Effector memory CD8-positive, alpha-beta T cell (primary cell): ENCODE measurements around the gene ATP2B3.

ENCODE experiments used
- ATAC-seq: fragments of 150-1000 bp; cut with Tn5 transposase; replicated peaks from 2 replicates; pipeline ENCODE4 v1.10.0; 2021; ENCODE audit warnings: mild to moderate bottlenecking, moderate library complexity
- DNase-seq, 3 experiments: peaks; one replicate each; pipeline ENCODE4 v3.0.0; 2021
- H3K27ac Mint-ChIP-seq, 2 donors: one replicate each; pipeline ENCODE4 v1.8.0; 2022; ENCODE audit warnings: mild to moderate bottlenecking in 2 of 2, mixed read lengths in 2 of 2, moderate library complexity in 2 of 2
- H3K27me3 Mint-ChIP-seq, 2 donors: one replicate each; pipeline ENCODE4 v1.8.0; 2022; ENCODE audit warnings: mixed read lengths in 2 of 2
- H3K36me3 Mint-ChIP-seq: one replicate; pipeline ENCODE4 v1.8.0; 2022; ENCODE audit warnings: mild to moderate bottlenecking, moderate library complexity, mixed read lengths; ENCODE audit not compliant: insufficient read depth
- H3K4me1 Mint-ChIP-seq, 2 donors: one replicate each; pipeline ENCODE4 v1.8.0; 2022; ENCODE audit warnings: low read depth in 2 of 2, mixed read lengths in 2 of 2
- H3K4me3 Mint-ChIP-seq, 2 donors: one replicate each; pipeline ENCODE4 v1.8.0; 2022; ENCODE audit warnings: mild to moderate bottlenecking in 2 of 2, mixed read lengths in 2 of 2, moderate library complexity in 2 of 2
- H3K9me3 Mint-ChIP-seq, 2 donors: one replicate each; pipeline ENCODE4 v1.8.0; 2022; ENCODE audit warnings: mixed read lengths in 2 of 2
- total RNA-seq, 9 experiments: gene quantifications; one replicate each; lab custom pipeline; 2026; lab: John Stamatoyannopoulos, UW

ATP2B3 gene
- total RNA-seq: 0 reads per million in 9 experiments

DNA sequence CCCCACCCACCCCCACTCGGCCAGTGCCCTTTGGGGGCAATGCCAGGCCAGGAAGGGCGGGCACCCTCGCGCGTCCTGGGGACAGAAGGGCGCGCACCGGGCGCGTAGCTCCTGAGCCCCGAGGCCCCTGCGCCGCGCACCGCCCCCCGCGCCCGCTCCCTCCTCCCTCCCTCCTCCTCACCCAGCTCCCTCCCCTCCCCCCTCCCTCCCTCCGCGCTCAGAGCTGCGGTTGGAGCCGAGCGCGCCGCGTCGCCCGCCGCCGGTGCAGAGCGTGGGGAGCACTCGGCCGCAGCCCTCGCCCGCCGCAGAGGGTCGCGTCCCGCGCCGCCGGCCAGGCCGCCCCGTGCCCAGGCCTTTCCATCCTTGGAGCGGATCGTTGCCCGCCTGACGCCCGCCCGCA is at the start of gene ATP2B3:
Gene ATP2B3, plus strand, starts transcription at position 220 of the 400 bp plus-strand sequence. CDS start 18,606 bp downstream, outside the sequence.
- Mint-ChIP-seq H3K9me3 (no peaks in the 10 kb centered on the region), H3K4me3 (no peak within 1 kb of the TSS), H3K27ac (no peak within 1 kb of the TSS), H3K27me3 (peaks cover 22 to 52% of the 10 kb centered on the region in 2 donors), H3K36me3 (no peaks in the 10 kb centered on the region), H3K4me1 (peaks cover 4 to 5% of the 10 kb centered on the region in 2 donors)
- DNase-seq (no peak), ATAC-seq (no peak)

GRCh38 chrX:153468008-153468580 is 49.3 kb upstream of the ATP2B3 start:
- ATAC-seq (no peak), DNase-seq (no peak)
- Mint-ChIP-seq H3K4me3 (no peak overlapping the region), H3K27me3 (no peaks in the 10 kb centered on the region), H3K9me3 (no peaks in the 10 kb centered on the region), H3K4me1 (peaks cover 7% of the 10 kb centered on the region in 2 donors), H3K36me3 (peaks cover 3% of the 10 kb centered on the region), H3K27ac (no peak overlapping the region)

GRCh38 chrX:153469811-153470410 is 47.5 kb upstream of the ATP2B3 start:
- peak overlapping the region in 1 of 2 donors; percentile 32 for H3K27ac Mint-ChIP-seq
- H3K36me3 Mint-ChIP-seq: peaks cover 3% of the 10 kb centered on the region
- H3K27me3 Mint-ChIP-seq: no peaks in the 10 kb centered on the region
- peaks cover 9 to 10% of the 10 kb centered on the region in 2 donors for H3K4me1 Mint-ChIP-seq
- no peaks in the 10 kb centered on the region for H3K9me3 Mint-ChIP-seq
- peak in 2 of 3 experiments; percentile 5 to 26 for DNase-seq
- H3K4me3 Mint-ChIP-seq: peak overlapping the region; percentile 75
- peak; percentile 39 for ATAC-seq

GRCh38 chrX:153470411-153471363 is 46.8 kb upstream of the ATP2B3 start, which contains the start of gene HAUS7:
TSS of gene HAUS7 (minus strand) at chrX:153470576. CDS start at chrX:153470557, 19 bp downstream.
- ATAC-seq: peak; percentile 82
- peak within 1 kb of the TSS; percentile 75 for H3K4me3 Mint-ChIP-seq

GRCh38 chrX:153471663-153472280 is 45.7 kb upstream of the ATP2B3 start:
- peak overlapping the region in 1 of 2 donors; percentile 27 for H3K4me3 Mint-ChIP-seq
- H3K27ac Mint-ChIP-seq: no peak overlapping the region

More at GRCh38 chrX:153470411-153471363, 46.8 kb upstream of the ATP2B3 start, which contains the start of gene HAUS7:
- Mint-ChIP-seq H3K9me3 (no peaks in the 10 kb centered on the region), H3K27ac (peak within 1 kb of the TSS in 1 of 2 donors; percentile 32), H3K4me1 (peaks cover 9 to 10% of the 10 kb centered on the region in 2 donors), H3K36me3 (peaks cover 3% of the 10 kb centered on the region), H3K27me3 (no peaks in the 10 kb centered on the region)
- DNase-seq: peak; percentile 76 to 81 (median 80)

GRCh38 chrX:153473126-153473525 is 44.3 kb upstream of the ATP2B3 start:
- H3K27me3 Mint-ChIP-seq: no peaks in the 10 kb centered on the region
- H3K36me3 Mint-ChIP-seq: no peaks in the 10 kb centered on the region
- no peaks in the 10 kb centered on the region for H3K9me3 Mint-ChIP-seq
- H3K4me3 Mint-ChIP-seq: peak overlapping the region in 1 of 2 donors; percentile 67
- no peak overlapping the region for H3K27ac Mint-ChIP-seq
- ATAC-seq (no peak), DNase-seq (no peak)
- H3K4me1 Mint-ChIP-seq: peaks cover 3 to 5% of the 10 kb centered on the region in 2 donors

More at GRCh38 chrX:153471663-153472280, 45.7 kb upstream of the ATP2B3 start:
- Mint-ChIP-seq H3K27me3 (no peaks in the 10 kb centered on the region), H3K9me3 (no peaks in the 10 kb centered on the region), H3K36me3 (peaks cover 3% of the 10 kb centered on the region), H3K4me1 (peaks cover 9 to 10% of the 10 kb centered on the region in 2 donors)
- ATAC-seq (no peak), DNase-seq (no peak)

- Mint-ChIP-seq H3K27ac (peak overlapping the region in 1 of 2 donors; percentile 31), H3K36me3 (no peaks in the 10 kb centered on the region), H3K9me3 (no peaks in the 10 kb centered on the region), H3K4me3 (peak overlapping the region; percentile 60 to 62), H3K27me3 (no peaks in the 10 kb centered on the region), H3K4me1 (peaks cover 3% of the 10 kb centered on the region in 2 donors)
- no peak for DNase-seq
- ATAC-seq: no peak
Measured at GRCh38 chrX:153474266-153474665, 43.2 kb upstream of the ATP2B3 start.

DNA sequence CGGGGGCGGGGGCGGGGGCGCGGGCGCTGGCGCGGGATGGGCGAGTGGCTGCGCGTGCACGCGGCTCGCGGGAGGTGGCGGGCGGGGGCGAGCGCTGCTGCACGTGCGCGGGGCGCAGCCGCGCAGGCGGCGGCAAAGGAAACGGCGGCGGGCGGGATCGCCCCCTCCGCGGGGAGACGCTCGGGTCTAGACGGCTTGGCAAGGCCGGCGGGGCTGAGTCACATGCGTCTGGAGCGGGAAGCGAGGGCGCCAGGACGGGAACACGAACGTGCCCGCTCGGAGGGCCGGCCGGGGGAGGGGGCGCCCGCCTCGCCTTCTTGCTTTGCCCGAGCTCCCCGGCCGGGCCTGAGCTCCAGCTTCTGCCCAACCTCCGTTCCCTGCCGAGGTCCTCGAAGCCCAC is 42.7 kb upstream of the ATP2B3 start:
- Mint-ChIP-seq H3K4me1 (peaks cover 3% of the 10 kb centered on the region in 2 donors), H3K27me3 (no peaks in the 10 kb centered on the region), H3K9me3 (no peaks in the 10 kb centered on the region), H3K27ac (no peak overlapping the region), H3K4me3 (peak overlapping the region; percentile 60 to 62), H3K36me3 (no peaks in the 10 kb centered on the region)
- DNase-seq (peak; percentile 14 to 22 (median 20)), ATAC-seq (no peak)

- ATAC-seq (no peak), DNase-seq (no peak)
- no peaks in the 10 kb centered on the region for H3K9me3 Mint-ChIP-seq
- H3K4me3 Mint-ChIP-seq: peak overlapping the region in 1 of 2 donors; percentile 35
- no peaks in the 10 kb centered on the region for H3K27me3 Mint-ChIP-seq
- H3K4me1 Mint-ChIP-seq: peaks cover 3% of the 10 kb centered on the region in 2 donors
- no peaks in the 10 kb centered on the region for H3K36me3 Mint-ChIP-seq
- H3K27ac Mint-ChIP-seq: no peak overlapping the region
Measured at GRCh38 chrX:153475271-153475670, 42.2 kb upstream of the ATP2B3 start.

DNA sequence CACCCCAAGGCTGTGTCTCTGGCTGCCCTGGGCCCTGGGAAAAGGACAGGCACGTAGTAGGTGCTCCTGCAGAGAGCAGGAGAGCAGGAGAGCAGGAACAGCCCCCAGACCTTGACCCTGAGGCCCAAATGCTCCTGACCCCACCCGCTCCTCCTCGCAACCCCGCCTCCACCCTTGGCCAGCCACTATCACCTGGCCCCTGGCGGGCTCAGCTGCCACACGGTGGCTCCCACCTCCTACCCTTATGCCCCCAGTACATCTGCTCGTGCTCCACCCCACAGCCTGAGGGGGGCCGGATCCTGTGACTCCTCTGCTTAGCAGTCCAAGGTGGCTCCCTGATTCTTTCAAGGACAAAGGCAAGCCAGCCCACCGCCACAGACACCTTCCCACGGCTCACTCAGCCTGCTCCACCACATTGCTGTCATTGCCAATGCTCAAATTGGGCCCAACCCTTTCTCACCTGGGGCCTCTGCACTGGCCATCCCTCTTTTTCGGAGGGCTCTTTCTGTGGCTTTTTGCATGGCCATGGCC is 41.6 kb upstream of the ATP2B3 start:
- Mint-ChIP-seq H3K27me3 (no peaks in the 10 kb centered on the region), H3K9me3 (no peaks in the 10 kb centered on the region), H3K4me1 (peaks cover 3% of the 10 kb centered on the region in 2 donors), H3K27ac (no peak overlapping the region), H3K36me3 (no peaks in the 10 kb centered on the region), H3K4me3 (peak overlapping the region in 1 of 2 donors; percentile 22)
- no peak for DNase-seq
- ATAC-seq: no peak

- Mint-ChIP-seq H3K27ac (no peak overlapping the region), H3K4me3 (no peak overlapping the region), H3K36me3 (no peaks in the 10 kb centered on the region), H3K9me3 (no peaks in the 10 kb centered on the region), H3K27me3 (no peaks in the 10 kb centered on the region), H3K4me1 (peaks cover 3% of the 10 kb centered on the region in 2 donors)
- ATAC-seq (no peak), DNase-seq (no peak)
Measured at GRCh38 chrX:153476666-153477363, 40.6 kb upstream of the ATP2B3 start.

GRCh38 chrX:153477364-153477857 is 40.0 kb upstream of the ATP2B3 start:
- no peak overlapping the region for H3K4me3 Mint-ChIP-seq
- H3K4me1 Mint-ChIP-seq: peaks cover 3% of the 10 kb centered on the region in 2 donors
- H3K27me3 Mint-ChIP-seq: no peaks in the 10 kb centered on the region
- H3K36me3 Mint-ChIP-seq: no peaks in the 10 kb centered on the region
- ATAC-seq (no peak), DNase-seq (no peak)
- no peaks in the 10 kb centered on the region for H3K9me3 Mint-ChIP-seq
- H3K27ac Mint-ChIP-seq: no peak overlapping the region
